Measurements from ENCODE around the gene WDR70.

DNA sequence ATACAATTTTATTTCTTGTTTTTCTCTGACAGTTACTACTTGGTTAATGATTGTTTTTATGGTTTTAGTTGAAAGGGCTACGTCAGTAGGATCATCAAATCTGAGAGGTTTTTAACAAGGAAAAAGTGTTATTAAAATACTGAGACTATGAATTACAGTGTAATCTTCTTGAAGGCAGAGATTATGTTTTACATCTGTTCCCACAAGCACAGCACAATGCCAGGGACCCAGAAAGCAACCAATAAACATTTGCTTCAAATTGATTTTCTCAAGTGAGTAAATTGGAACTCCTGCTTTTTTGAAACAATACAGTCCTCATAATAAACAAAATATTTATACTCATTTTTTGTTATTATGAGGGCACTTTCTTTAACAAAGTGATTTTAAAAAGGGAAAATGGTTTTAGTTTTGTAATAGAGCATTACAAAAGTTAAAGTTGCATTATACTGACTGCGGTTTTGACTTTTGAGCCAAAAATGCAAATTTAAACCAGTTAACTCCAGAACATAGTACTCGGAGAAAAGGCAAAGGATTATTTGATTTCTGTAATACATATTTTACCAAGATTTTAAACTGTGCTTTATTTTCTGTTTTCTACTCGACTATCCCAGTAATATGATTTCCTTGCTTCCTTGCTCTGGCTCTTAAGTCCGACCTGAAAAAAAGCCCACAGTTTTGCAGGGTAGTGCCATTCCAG lies 283.8 kb downstream of the WDR70 start:
- no peak for TF ChIP-seq CTCF (IDR thresholded peaks at IDR 0.05)
- TF ChIP-seq POLR2A (IDR thresholded peaks at IDR 0.05) = no peak
